Stromal cell of bone marrow (primary cell): ENCODE measurements around the gene DDRGK1.
"Not testable (repeated sequence)": the region's sequence is repeated elsewhere in the genome, so short reads cannot be mapped to it uniquely, and the experiment has no call there.

Experiments
- DNase-seq: peaks from one replicate; pipeline ENCODE4 v3.0.0-alpha.2; 2012; ENCODE audit warnings: low read depth

DDRGK1 gene

GRCh38 chr20:3215359-3215917, 11.0 kb upstream of the DDRGK1 start:
- DNase-seq, result not testable (repeated sequence)

GRCh38 chr20:3213226-3213625, 8.7 kb upstream of the DDRGK1 start:
- no peak for DNase-seq

- DNase-seq, result no peak
These were observed 5.9 kb upstream of the DDRGK1 start for GRCh38 chr20:3210346-3210745.

GRCh38 chr20:3209946-3210317, 5.5 kb upstream of the DDRGK1 start:
- DNase-seq, result no peak

- no peak for DNase-seq
These were observed 4.9 kb upstream of the DDRGK1 start, which contains the start of gene ITPA for GRCh38 chr20:3209257-3209945. ITPA (plus strand) TSS chr20:3209498; CDS start chr20:3209552, 54 bp downstream.

- no peak for DNase-seq
These were observed 4.3 kb upstream of the DDRGK1 start for GRCh38 chr20:3208786-3209256.

- DNase-seq, result no peak
These were observed 963 bp downstream of the DDRGK1 start for GRCh38 chr20:3203315-3204123.

- DNase-seq, result no peak
These were observed 1.5 kb downstream of the DDRGK1 start for GRCh38 chr20:3202965-3203314.

- no peak for DNase-seq
These were observed 4.3 kb downstream of the DDRGK1 start for GRCh38 chr20:3199976-3200755.

GRCh38 chr20:3199206-3199605, 5.3 kb downstream of the DDRGK1 start:
- DNase-seq, result no peak

GRCh38 chr20:3195590-3196237, 8.8 kb downstream of the DDRGK1 start:
- no peak for DNase-seq

GRCh38 chr20:3194617-3195280, 9.7 kb downstream of the DDRGK1 start:
- DNase-seq, result no peak

- DNase-seq, result no peak
These were observed 10.5 kb downstream of the DDRGK1 start for GRCh38 chr20:3193806-3194616.

GRCh38 chr20:3192226-3193015, 12.1 kb downstream of the DDRGK1 start:
- no peak for DNase-seq

GRCh38 chr20:3190681-3191111, 13.8 kb downstream of the DDRGK1 start:
- no peak for DNase-seq

- no peak for DNase-seq
These were observed 14.8 kb downstream of the DDRGK1 start for GRCh38 chr20:3189561-3190131.

- DNase-seq, result no peak
These were observed 15.6 kb downstream of the DDRGK1 start for GRCh38 chr20:3188823-3189413.

GRCh38 chr20:3187861-3188260, 16.6 kb downstream of the DDRGK1 start:
- not testable (repeated sequence) for DNase-seq
